Measurements from ENCODE around the gene ZNF492. TPM values are rescaled to one million over a fixed set of nuclear protein-coding genes. Genes with fewer than 3 reads are reported as not detected.

Gene ZNF492
- polyA plus RNA-seq, 5 donors = 2.0 to 4.6 (median 2.2) TPM

Other genes starting within 250 kb of the ZNF492 start
- gene ZNF98, start 212.0 kb upstream of the ZNF492 start, polyA plus RNA-seq (ENCODE audit: insufficient read depth in 1 of 5, insufficient read length in 5 of 5, low replicate concordance in 1 of 5) = 1 to 10 TPM; 2.2 to 4.7 (median 3.8) TPM
- gene ZNF99, start 149.8 kb downstream of the ZNF492 start, polyA plus RNA-seq (ENCODE audit: insufficient read depth in 1 of 5, insufficient read length in 5 of 5, low replicate concordance in 1 of 5) = under 1 TPM; 0.31 to 0.74 (median 0.63) TPM
- gene ZNF723, start 198.0 kb downstream of the ZNF492 start, polyA plus RNA-seq (ENCODE audit: insufficient read depth in 1 of 5, insufficient read length in 5 of 5, low replicate concordance in 1 of 5) = under 1 TPM in 4 of 5 donors, not detected in 1; 0.06 to 0.10 (median 0.10) TPM

Data from right lung (tissue), 5 donors.